HepG2 (cell line): ENCODE results near the gene CCDC91.

ENCODE experiments used
- BHLHE40 ChIP-seq: IDR thresholded peaks from 2 replicates; pipeline ENCODE4 v1.6.1; 2011; ENCODE audit warnings: low read length, improper control_type of control experiment
- FOXK1 ChIP-seq: sonication (generic); formaldehyde crosslinking; IDR thresholded peaks from 2 replicates; pipeline ENCODE4 v1.4.0; 2020; ENCODE audit warnings: low read depth, missing genetic modification reagents, borderline replicate concordance
- TF ChIP-seq, protein P1 (sequence below): sonication (generic); formaldehyde crosslinking; IDR thresholded peaks from 2 replicates; pipeline ENCODE4 v1.5.0; 2020; ENCODE audit warnings: mild to moderate bottlenecking, missing genetic modification reagents, moderate library complexity

DNA sequence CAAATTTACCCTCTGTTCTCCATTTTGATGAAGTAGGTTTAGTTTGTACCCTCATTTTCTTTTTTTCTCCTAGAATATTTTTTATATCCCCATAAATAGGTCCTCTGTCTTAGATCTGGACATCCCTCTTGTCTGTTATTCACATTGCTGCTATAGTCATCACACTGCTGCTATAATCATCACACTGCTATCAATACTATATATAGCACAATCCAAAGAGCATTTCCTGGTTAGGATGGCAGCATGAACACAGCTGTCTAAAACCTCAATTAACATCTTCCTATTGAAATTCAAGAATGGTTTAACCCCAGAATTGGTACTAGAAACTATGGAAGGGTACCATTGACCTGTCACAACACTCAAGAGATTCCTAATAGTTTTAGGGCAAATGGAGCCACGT lies 27.6 kb upstream of the CCDC91 start:
- TF ChIP-seq, protein P1, sequence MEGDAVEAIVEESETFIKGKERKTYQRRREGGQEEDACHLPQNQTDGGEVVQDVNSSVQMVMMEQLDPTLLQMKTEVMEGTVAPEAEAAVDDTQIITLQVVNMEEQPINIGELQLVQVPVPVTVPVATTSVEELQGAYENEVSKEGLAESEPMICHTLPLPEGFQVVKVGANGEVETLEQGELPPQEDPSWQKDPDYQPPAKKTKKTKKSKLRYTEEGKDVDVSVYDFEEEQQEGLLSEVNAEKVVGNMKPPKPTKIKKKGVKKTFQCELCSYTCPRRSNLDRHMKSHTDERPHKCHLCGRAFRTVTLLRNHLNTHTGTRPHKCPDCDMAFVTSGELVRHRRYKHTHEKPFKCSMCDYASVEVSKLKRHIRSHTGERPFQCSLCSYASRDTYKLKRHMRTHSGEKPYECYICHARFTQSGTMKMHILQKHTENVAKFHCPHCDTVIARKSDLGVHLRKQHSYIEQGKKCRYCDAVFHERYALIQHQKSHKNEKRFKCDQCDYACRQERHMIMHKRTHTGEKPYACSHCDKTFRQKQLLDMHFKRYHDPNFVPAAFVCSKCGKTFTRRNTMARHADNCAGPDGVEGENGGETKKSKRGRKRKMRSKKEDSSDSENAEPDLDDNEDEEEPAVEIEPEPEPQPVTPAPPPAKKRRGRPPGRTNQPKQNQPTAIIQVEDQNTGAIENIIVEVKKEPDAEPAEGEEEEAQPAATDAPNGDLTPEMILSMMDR (CRISPR knock-in tag) = no peak
- TF ChIP-seq BHLHE40 = no peak
- TF ChIP-seq FOXK1 = no peak
